ENCODE data around the gene REG4.

DNA sequence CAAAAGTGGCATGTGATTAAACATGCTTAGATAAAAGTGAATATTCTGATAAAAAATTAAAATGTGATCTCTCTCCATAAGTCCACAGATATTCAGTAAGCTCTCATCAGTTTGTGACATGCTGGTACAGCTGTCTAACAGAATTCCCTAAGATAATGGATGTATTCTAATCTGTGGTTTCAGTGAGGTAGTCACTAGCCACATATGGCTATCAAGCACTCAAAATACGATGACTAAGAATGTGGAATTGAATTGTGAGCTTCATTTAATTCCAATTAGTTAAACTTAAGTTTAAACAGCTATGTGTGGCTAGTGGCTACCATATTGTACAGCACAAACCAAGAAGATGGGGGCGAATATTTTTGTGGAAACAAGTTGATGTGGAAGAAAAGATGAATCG, 4.1 kb upstream of the REG4 start:
- TF ChIP-seq, protein P1, sequence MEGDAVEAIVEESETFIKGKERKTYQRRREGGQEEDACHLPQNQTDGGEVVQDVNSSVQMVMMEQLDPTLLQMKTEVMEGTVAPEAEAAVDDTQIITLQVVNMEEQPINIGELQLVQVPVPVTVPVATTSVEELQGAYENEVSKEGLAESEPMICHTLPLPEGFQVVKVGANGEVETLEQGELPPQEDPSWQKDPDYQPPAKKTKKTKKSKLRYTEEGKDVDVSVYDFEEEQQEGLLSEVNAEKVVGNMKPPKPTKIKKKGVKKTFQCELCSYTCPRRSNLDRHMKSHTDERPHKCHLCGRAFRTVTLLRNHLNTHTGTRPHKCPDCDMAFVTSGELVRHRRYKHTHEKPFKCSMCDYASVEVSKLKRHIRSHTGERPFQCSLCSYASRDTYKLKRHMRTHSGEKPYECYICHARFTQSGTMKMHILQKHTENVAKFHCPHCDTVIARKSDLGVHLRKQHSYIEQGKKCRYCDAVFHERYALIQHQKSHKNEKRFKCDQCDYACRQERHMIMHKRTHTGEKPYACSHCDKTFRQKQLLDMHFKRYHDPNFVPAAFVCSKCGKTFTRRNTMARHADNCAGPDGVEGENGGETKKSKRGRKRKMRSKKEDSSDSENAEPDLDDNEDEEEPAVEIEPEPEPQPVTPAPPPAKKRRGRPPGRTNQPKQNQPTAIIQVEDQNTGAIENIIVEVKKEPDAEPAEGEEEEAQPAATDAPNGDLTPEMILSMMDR (conservative IDR thresholded peaks at IDR 0.05; ENCODE audit: low read length): no peak
- TF ChIP-seq EZH2phosphoT487 (IDR thresholded peaks at IDR 0.05; ENCODE audit: borderline replicate concordance): no peak
